Esophagus mucosa (tissue), 1 donor: ENCODE results near the gene B3GALT4. TPM values are rescaled to one million over a fixed set of nuclear protein-coding genes. Genes with fewer than 3 reads are reported as not detected.
"Not testable (repeated sequence)": the region's sequence is repeated elsewhere in the genome, so short reads cannot be mapped to it uniquely, and the experiment has no call there.

Source experiments
- ATAC-seq: fragments of 200-7000 bp; cut with Tn5 transposase; one replicate; pipeline ENCODE4 v1.9.1; 2020
- total RNA-seq: library from RNA; stranded (reverse); gene quantifications from one replicate; pipeline ENCODE4 v1.2.4, GENCODE V29; 2023
- donor health status: DM: yes; HTN: yes; CAD: no.

The B3GALT4 gene
- total RNA-seq: 16.9 TPM

GRCh38 chr6:33276864-33277662 is at the start of gene B3GALT4:
TSS of gene B3GALT4 (plus strand) at chr6:33277123. CDS start at chr6:33277420, 297 bp downstream.
- peak; percentile 85 for ATAC-seq

- no peak for ATAC-seq
These were observed 41.7 kb upstream of the B3GALT4 start for GRCh38 chr6:33235221-33235634.

GRCh38 chr6:33236328-33236727 is 40.6 kb upstream of the B3GALT4 start:
- no peak for ATAC-seq

- no peak for ATAC-seq
These were observed 40.1 kb upstream of the B3GALT4 start for GRCh38 chr6:33236852-33237251.

- no peak for ATAC-seq
These were observed 39.2 kb upstream of the B3GALT4 start for GRCh38 chr6:33237741-33238140.

GRCh38 chr6:33241968-33242367 is 35.0 kb upstream of the B3GALT4 start:
- no peak for ATAC-seq

- no peak for ATAC-seq
These were observed 33.4 kb upstream of the B3GALT4 start for GRCh38 chr6:33243476-33243875.

GRCh38 chr6:33247977-33248642 is 28.8 kb upstream of the B3GALT4 start:
- ATAC-seq: peak; percentile 75

GRCh38 chr6:33248643-33248931 is 28.3 kb upstream of the B3GALT4 start:
- ATAC-seq: peak; percentile 4

- peak; percentile 96 for ATAC-seq
These were observed 27.8 kb upstream of the B3GALT4 start for GRCh38 chr6:33248932-33249731.

- ATAC-seq: peak; percentile 1
These were observed 26.9 kb upstream of the B3GALT4 start for GRCh38 chr6:33249732-33250630.

- no peak for ATAC-seq
These were observed 26.2 kb upstream of the B3GALT4 start for GRCh38 chr6:33250731-33251130.

GRCh38 chr6:33251395-33252012 is 25.4 kb upstream of the B3GALT4 start:
- ATAC-seq: no peak

GRCh38 chr6:33252759-33253158 is 24.2 kb upstream of the B3GALT4 start:
- ATAC-seq: no peak

- ATAC-seq: no peak
These were observed 22.3 kb upstream of the B3GALT4 start for GRCh38 chr6:33254591-33254990.

- no peak for ATAC-seq
These were observed 17.9 kb upstream of the B3GALT4 start for GRCh38 chr6:33259032-33259431.

- ATAC-seq: not testable (repeated sequence)
These were observed 14.4 kb upstream of the B3GALT4 start for GRCh38 chr6:33262490-33262889.

- ATAC-seq: no peak
These were observed 12.9 kb upstream of the B3GALT4 start for GRCh38 chr6:33264015-33264414.

GRCh38 chr6:33271117-33271467 is 5.8 kb upstream of the B3GALT4 start:
- peak; percentile 22 for ATAC-seq

GRCh38 chr6:33271468-33272274 is 5.3 kb upstream of the B3GALT4 start, which contains the start of the genes RPS18 and VPS52:
TSS of gene RPS18 (plus strand) at chr6:33272075. CDS start at chr6:33272120, 45 bp downstream.
TSS of gene VPS52 (minus strand) at chr6:33271876. CDS start at chr6:33271675, 201 bp downstream.
- ATAC-seq: peak; percentile 86
